ENCODE results near the gene CDC6. TPM values are rescaled to one million over a fixed set of nuclear protein-coding genes. Genes with fewer than 3 reads are reported as not detected.

CDC6 gene
- total and polyA plus RNA-seq, 7 donors = 0.27 to 2.5 (median 0.86) TPM

- Histone ChIP-seq H3K27me3 (ENCODE audit: insufficient read depth in 3 of 3, low read length in 2 of 3) (no peaks in the 10 kb centered on the region), H3K36me3 (ENCODE audit: insufficient read depth in 1 of 2, low read depth in 1 of 2) (no peaks in the 10 kb centered on the region), H3K4me1 (peaks cover 79% of the 10 kb centered on the region), H3K27ac (peak overlapping the region; percentile 33), H3K9me3 (no peaks in the 10 kb centered on the region), H3K4me3 (no peak overlapping the region)
- WGBS, 3 donors = 33 to 67% (median 40%) methylated on average over 3 of the region's 3 CpGs
- TF ChIP-seq CTCF (IDR thresholded peaks at IDR 0.05) = no peak
- ATAC-seq (no peak), DNase-seq (no peak)
- intact Hi-C loops (cut with DNase I) = loop anchor here in 1 of 2 donors (10.0 kb wide), 1 partner anchor 227 kb away; no protein-coding TSS in a partner anchor
These were observed 20.1 kb downstream of the CDC6 start for GRCh38 chr17:40307740-40308239.

GRCh38 chr17:40309031-40309948, 21.6 kb downstream of the CDC6 start, which contains the start of gene RARA:
RARA (plus strand) TSS chr17:40309180; CDS start chr17:40331219, 22,039 bp downstream.
- no peak for ATAC-seq
- TF ChIP-seq CTCF (IDR thresholded peaks at IDR 0.05) = no peak
- no peaks in the 10 kb centered on the region for H3K27me3 ChIP-seq (ENCODE audit: insufficient read depth in 3 of 3, low read length in 2 of 3)
- peak within 1 kb of the TSS; percentile 62 for H3K4me3 ChIP-seq
- H3K4me1 ChIP-seq = peaks cover 78% of the 10 kb centered on the region
- DNase-seq = peak; percentile 52 to 68
- H3K9me3 ChIP-seq = no peaks in the 10 kb centered on the region
- H3K36me3 ChIP-seq (ENCODE audit: insufficient read depth in 1 of 2, low read depth in 1 of 2) = no peaks in the 10 kb centered on the region
- 16 to 22% (median 19%) methylated on average over 20 of the region's 20 CpGs for WGBS, 3 donors
- intact Hi-C loops (cut with DNase I) = loop anchor here in 1 of 2 donors (10.0 kb wide), 1 partner anchor 226 kb away; no protein-coding TSS in a partner anchor
- peak within 1 kb of the TSS; percentile 97 for H3K27ac ChIP-seq

GRCh38 chr17:40309949-40310510, 22.4 kb downstream of the CDC6 start:
- peak overlapping the region; percentile 62 for H3K4me3 ChIP-seq
- DNase-seq (no peak), ATAC-seq (no peak)

GRCh38 chr17:40310882-40311391, 23.3 kb downstream of the CDC6 start:
- WGBS, 3 donors = 24 to 45% (median 26%) methylated on average over 7 of the region's 7 CpGs
- DNase-seq (peak in 1 of 2 donors; percentile 27), ATAC-seq (peak; percentile 30 to 53 (median 47))
- no peak for TF ChIP-seq CTCF (IDR thresholded peaks at IDR 0.05)
- Histone ChIP-seq H3K4me1 (peaks cover 84% of the 10 kb centered on the region), H3K9me3 (no peaks in the 10 kb centered on the region), H3K4me3 (no peak overlapping the region), H3K27ac (peak overlapping the region; percentile 97), H3K36me3 (ENCODE audit: insufficient read depth in 1 of 2, low read depth in 1 of 2) (no peaks in the 10 kb centered on the region), H3K27me3 (ENCODE audit: insufficient read depth in 3 of 3, low read length in 2 of 3) (no peaks in the 10 kb centered on the region)
- intact Hi-C loops (cut with DNase I) = loop anchor here (2.0 kb wide), 2 partner anchors 38 to 40 kb away; no protein-coding TSS in a partner anchor

More at GRCh38 chr17:40309949-40310510, 22.4 kb downstream of the CDC6 start:
- Histone ChIP-seq H3K27me3 (ENCODE audit: insufficient read depth in 3 of 3, low read length in 2 of 3) (no peaks in the 10 kb centered on the region), H3K27ac (peak overlapping the region; percentile 97), H3K4me1 (peaks cover 75% of the 10 kb centered on the region), H3K36me3 (ENCODE audit: insufficient read depth in 1 of 2, low read depth in 1 of 2) (no peaks in the 10 kb centered on the region), H3K9me3 (no peaks in the 10 kb centered on the region)
- WGBS, 3 donors = 68 to 88% (median 71%) methylated on average over 2 of the region's 2 CpGs
- TF ChIP-seq CTCF (IDR thresholded peaks at IDR 0.05) = no peak
- intact Hi-C loops (cut with DNase I) = loop anchor here (2.0 to 10.0 kb wide), 3 partner anchors 39 to 225 kb away; no protein-coding TSS in a partner anchor
